Neural cell (in vitro differentiated cells): ENCODE data around the gene IRF4. TPM values are rescaled to one million over a fixed set of nuclear protein-coding genes. Genes with fewer than 3 reads are reported as not detected.

ENCODE experiments used
- H2AFZ ChIP-seq: fragments of 200-600, 300-800 bp; sonication (generic), shearing (Covaris generic); 2 replicates; pipeline ENCODE4 v1.6.0; 2014; ENCODE audit warnings: low read depth, mild to moderate bottlenecking, antibody characterized with exemption, low read length, moderate library complexity
- H3F3A ChIP-seq: fragments of 200-600 bp; shearing (Covaris generic); 2 replicates; pipeline ENCODE4 v1.6.1; 2016; ENCODE audit warnings: mild to moderate bottlenecking, moderate library complexity, mixed read lengths, antibody characterized with exemption, low read length; ENCODE audit not compliant: insufficient read depth, poor library complexity, severe bottlenecking
- H3K27ac ChIP-seq: fragments of 200-600, 300-800 bp; sonication (generic), shearing (Covaris generic); 2 replicates; pipeline ENCODE4 v1.5.1; 2014; ENCODE audit warnings: mild to moderate bottlenecking, low read length, moderate library complexity
- H3K27me3 ChIP-seq: fragments of 300-800, 200-600 bp; sonication (generic), shearing (Covaris generic); 2 replicates; pipeline ENCODE4 v1.6.0; 2014; ENCODE audit warnings: mild to moderate bottlenecking, low read depth, low read length, moderate library complexity; ENCODE audit not compliant: insufficient read depth
- H3K36me3 ChIP-seq: fragments of 300-800, 200-600 bp; sonication (generic), shearing (Covaris generic); 2 replicates; pipeline ENCODE4 v1.5.1; 2014; ENCODE audit warnings: mild to moderate bottlenecking, antibody characterized with exemption, low read length, moderate library complexity; ENCODE audit not compliant: insufficient read depth
- H3K4me2 ChIP-seq: fragments of 300-800, 200-600 bp; sonication (generic), shearing (Covaris generic); 2 replicates; pipeline ENCODE4 v1.6.0; 2014; ENCODE audit warnings: mild to moderate bottlenecking, low read length
- H3K4me3 ChIP-seq: fragments of 300-800, 200-600 bp; sonication (generic), shearing (Covaris generic); 2 replicates; pipeline ENCODE4 v1.5.1; 2014; ENCODE audit warnings: mild to moderate bottlenecking, low read length, moderate library complexity
- H3K79me2 ChIP-seq: fragments of 200-600 bp; shearing (Covaris generic); replicated peaks from 2 replicates; pipeline ENCODE4 v1.6.0; 2014; ENCODE audit warnings: mild to moderate bottlenecking, low read length, moderate library complexity; ENCODE audit not compliant: insufficient read depth
- H3K9ac ChIP-seq: fragments of 300-800, 200-600 bp; sonication (generic), shearing (Covaris generic); 2 replicates; pipeline ENCODE4 v1.6.1; 2016; ENCODE audit warnings: mild to moderate bottlenecking, low read length, mixed read lengths
- H3K9me2 ChIP-seq: fragments of 200-600 bp; shearing (Covaris generic); 2 replicates; pipeline ENCODE4 v1.6.1; 2016; ENCODE audit warnings: mild to moderate bottlenecking, low read length, mixed read lengths; ENCODE audit not compliant: insufficient read depth
- H3K9me3 ChIP-seq: fragments of 200-600, 300-800 bp; sonication (generic), shearing (Covaris generic); 2 replicates; pipeline ENCODE4 v1.6.1; 2016; ENCODE audit warnings: mild to moderate bottlenecking, mixed run types, low read length, moderate library complexity, mixed read lengths
- H4K20me1 ChIP-seq: fragments of 200-600 bp; shearing (Covaris generic); 2 replicates; pipeline ENCODE4 v1.6.1; 2016; ENCODE audit warnings: mild to moderate bottlenecking, mixed run types; ENCODE audit not compliant: insufficient read depth
- EP300 ChIP-seq: fragments of 450-650 bp; conservative IDR thresholded peaks from 2 replicates; pipeline ENCODE4 v1.6.1; 2014; ENCODE audit warnings: antibody characterized with exemption, mild to moderate bottlenecking, moderate library complexity; ENCODE audit not compliant: poor library complexity, severe bottlenecking
- EZH2 ChIP-seq: fragments of 200-600, 300-800 bp; shearing (Covaris generic), sonication (generic); IDR thresholded peaks from 2 replicates; pipeline ENCODE4 v1.6.1; 2014; ENCODE audit warnings: antibody characterized with exemption, low read length, borderline replicate concordance, mild to moderate bottlenecking; ENCODE audit not compliant: insufficient read depth, poor library complexity, severe bottlenecking
- MXI1 ChIP-seq: fragments of 450-650 bp; conservative IDR thresholded peaks from 2 replicates; pipeline ENCODE4 v1.6.1; 2014; ENCODE audit warnings: antibody characterized with exemption, mild to moderate bottlenecking; ENCODE audit not compliant: poor library complexity, severe bottlenecking
- POLR2AphosphoS5 ChIP-seq: IDR thresholded peaks from 2 replicates; pipeline ENCODE4 v1.6.1; 2012
- RAD21 ChIP-seq: fragments of 450-650 bp; conservative IDR thresholded peaks from 2 replicates; pipeline ENCODE4 v1.6.1; 2014; ENCODE audit warnings: antibody characterized with exemption, mild to moderate bottlenecking, moderate library complexity
- SMC3 ChIP-seq: fragments of 450-650 bp; conservative IDR thresholded peaks from 2 replicates; pipeline ENCODE4 v1.6.1; 2014; ENCODE audit warnings: antibody characterized with exemption, mild to moderate bottlenecking, moderate library complexity; ENCODE audit not compliant: poor library complexity
- TAF1 ChIP-seq: IDR thresholded peaks from 2 replicates; pipeline ENCODE4 v1.6.1; 2012; ENCODE audit warnings: low read depth
- polyA plus RNA-seq: library from polyadenylated mRNA; depleted of rRNA; stranded (reverse); fragments of >200 nt; gene quantifications from 2 replicates; pipeline ENCODE4 v1.2.3, GENCODE V29; 2014
- TF ChIP-seq, protein P1 (sequence below): fragments of 450-650 bp; IDR thresholded peaks from 2 replicates; pipeline ENCODE4 v1.5.1; 2014; ENCODE audit warnings: antibody characterized with exemption, mild to moderate bottlenecking, moderate library complexity; ENCODE audit not compliant: poor library complexity, severe bottlenecking
- TF ChIP-seq, protein P2 (sequence below): IDR thresholded peaks from 2 replicates; pipeline ENCODE4 v1.6.1; 2012; ENCODE audit warnings: borderline replicate concordance

The IRF4 gene
- polyA plus RNA-seq, 1 donor from 2014 or later = 0.05 TPM

DNA sequence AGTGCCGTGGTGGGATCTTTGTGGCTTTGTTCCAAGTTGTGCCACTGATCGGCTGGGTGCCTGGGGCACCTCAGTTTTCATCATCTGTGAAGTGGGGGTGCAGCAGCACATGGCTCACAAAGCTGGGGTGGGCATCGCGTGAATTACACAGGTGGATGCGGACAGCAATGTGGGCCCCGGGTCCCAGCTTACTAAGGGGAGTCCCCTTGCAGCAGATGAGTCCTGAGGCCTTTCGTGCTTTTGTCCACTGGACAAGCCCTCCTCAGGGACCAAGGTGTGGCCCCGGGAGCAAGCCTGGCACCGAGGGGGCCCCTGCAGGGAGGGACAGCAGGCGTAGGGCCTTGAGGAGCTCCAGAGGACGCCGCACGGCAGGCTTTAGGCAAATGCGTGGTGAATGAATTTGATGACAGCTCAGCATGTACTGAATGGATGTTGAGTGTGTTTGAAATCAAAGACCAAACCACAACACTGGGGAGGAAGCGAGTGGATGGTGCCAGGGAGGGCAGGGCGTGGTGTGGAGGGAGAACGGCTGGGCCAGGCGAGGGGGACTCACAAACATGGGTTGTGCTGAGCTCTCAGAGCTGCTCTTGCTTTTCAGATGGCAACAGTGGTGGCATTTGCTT, 53.2 kb downstream of the IRF4 start:
- Histone ChIP-seq H3K4me3 (no peak overlapping the region), H3K9me3 (no peaks in the 10 kb centered on the region), H3K9me2 (no peaks in the 10 kb centered on the region), H3K27me3 (no peaks in the 10 kb centered on the region), H3K4me2 (no peak overlapping the region), H3K9ac (no peak overlapping the region), H3K27ac (no peak overlapping the region), H3K36me3 (no peaks in the 10 kb centered on the region), H3F3A (no peaks in the 10 kb centered on the region), H2AFZ (no peak overlapping the region), H3K79me2 (no peaks in the 10 kb centered on the region), H4K20me1 (no peaks in the 10 kb centered on the region)
- TF ChIP-seq RAD21 (no peak), EP300 (no peak), MXI1 (no peak), SMC3 (no peak), TAF1 (no peak), POLR2AphosphoS5 (no peak), EZH2 (no peak)
- TF ChIP-seq, protein P1, sequence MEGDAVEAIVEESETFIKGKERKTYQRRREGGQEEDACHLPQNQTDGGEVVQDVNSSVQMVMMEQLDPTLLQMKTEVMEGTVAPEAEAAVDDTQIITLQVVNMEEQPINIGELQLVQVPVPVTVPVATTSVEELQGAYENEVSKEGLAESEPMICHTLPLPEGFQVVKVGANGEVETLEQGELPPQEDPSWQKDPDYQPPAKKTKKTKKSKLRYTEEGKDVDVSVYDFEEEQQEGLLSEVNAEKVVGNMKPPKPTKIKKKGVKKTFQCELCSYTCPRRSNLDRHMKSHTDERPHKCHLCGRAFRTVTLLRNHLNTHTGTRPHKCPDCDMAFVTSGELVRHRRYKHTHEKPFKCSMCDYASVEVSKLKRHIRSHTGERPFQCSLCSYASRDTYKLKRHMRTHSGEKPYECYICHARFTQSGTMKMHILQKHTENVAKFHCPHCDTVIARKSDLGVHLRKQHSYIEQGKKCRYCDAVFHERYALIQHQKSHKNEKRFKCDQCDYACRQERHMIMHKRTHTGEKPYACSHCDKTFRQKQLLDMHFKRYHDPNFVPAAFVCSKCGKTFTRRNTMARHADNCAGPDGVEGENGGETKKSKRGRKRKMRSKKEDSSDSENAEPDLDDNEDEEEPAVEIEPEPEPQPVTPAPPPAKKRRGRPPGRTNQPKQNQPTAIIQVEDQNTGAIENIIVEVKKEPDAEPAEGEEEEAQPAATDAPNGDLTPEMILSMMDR = no peak
- TF ChIP-seq, protein P2, sequence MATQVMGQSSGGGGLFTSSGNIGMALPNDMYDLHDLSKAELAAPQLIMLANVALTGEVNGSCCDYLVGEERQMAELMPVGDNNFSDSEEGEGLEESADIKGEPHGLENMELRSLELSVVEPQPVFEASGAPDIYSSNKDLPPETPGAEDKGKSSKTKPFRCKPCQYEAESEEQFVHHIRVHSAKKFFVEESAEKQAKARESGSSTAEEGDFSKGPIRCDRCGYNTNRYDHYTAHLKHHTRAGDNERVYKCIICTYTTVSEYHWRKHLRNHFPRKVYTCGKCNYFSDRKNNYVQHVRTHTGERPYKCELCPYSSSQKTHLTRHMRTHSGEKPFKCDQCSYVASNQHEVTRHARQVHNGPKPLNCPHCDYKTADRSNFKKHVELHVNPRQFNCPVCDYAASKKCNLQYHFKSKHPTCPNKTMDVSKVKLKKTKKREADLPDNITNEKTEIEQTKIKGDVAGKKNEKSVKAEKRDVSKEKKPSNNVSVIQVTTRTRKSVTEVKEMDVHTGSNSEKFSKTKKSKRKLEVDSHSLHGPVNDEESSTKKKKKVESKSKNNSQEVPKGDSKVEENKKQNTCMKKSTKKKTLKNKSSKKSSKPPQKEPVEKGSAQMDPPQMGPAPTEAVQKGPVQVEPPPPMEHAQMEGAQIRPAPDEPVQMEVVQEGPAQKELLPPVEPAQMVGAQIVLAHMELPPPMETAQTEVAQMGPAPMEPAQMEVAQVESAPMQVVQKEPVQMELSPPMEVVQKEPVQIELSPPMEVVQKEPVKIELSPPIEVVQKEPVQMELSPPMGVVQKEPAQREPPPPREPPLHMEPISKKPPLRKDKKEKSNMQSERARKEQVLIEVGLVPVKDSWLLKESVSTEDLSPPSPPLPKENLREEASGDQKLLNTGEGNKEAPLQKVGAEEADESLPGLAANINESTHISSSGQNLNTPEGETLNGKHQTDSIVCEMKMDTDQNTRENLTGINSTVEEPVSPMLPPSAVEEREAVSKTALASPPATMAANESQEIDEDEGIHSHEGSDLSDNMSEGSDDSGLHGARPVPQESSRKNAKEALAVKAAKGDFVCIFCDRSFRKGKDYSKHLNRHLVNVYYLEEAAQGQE = no peak

DNA sequence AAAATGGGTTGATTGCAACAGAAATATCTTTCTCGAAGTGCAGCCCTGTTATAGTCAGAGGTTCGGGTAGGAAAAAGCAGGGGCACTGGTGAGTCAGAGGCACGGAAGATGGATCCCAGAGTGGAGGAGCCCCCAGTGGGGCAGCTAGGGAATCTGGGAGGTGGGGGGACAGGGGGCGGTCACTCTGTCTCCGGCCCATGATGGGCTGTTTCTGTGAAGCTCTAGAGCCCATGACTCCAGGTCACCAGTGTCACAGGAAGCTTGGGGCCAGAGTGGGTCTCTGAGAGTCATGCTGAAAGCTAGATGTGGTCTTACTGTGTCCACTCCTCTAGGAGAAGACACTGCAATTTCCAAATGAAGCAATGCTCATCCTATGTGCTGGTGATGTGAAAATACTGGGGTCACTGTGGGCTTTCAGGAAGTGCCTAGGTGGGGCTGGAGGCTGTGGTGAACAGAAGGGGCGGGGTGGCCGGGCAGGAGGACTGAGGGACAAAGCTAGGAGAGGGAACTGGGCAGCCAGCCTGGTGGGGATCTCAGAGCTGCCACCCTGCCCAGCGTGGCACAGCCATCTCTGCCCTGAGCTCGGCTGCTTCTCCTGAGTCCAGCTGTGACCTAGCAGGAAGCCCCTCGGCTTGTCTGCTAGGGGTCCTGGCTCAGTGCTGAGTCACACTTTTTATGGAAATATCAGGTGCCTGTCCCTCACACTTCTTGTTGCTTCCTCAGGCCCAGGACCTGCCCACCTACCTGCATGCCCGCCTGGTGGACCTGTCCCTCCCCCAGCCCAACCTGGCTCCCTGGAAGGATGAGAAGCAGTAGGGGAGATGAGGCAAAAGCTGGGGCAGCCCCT, 54.2 kb downstream of the IRF4 start:
- Histone ChIP-seq H3K4me2 (no peak overlapping the region), H2AFZ (no peak overlapping the region), H3K36me3 (no peaks in the 10 kb centered on the region), H3K27me3 (no peaks in the 10 kb centered on the region), H3K79me2 (no peaks in the 10 kb centered on the region), H3K27ac (no peak overlapping the region), H3K9me3 (no peaks in the 10 kb centered on the region), H3F3A (no peaks in the 10 kb centered on the region), H3K9ac (no peak overlapping the region), H3K4me3 (no peak overlapping the region), H4K20me1 (no peaks in the 10 kb centered on the region), H3K9me2 (no peaks in the 10 kb centered on the region)
- no peak for TF ChIP-seq SMC3
- no peak for TF ChIP-seq RAD21
- TF ChIP-seq, protein P2 = no peak
